GM23338 (cell line): ENCODE results near the gene SLC13A3. TPM values are rescaled to one million over a fixed set of nuclear protein-coding genes. Genes with fewer than 3 reads are reported as not detected.

Experiments used
- ATAC-seq: fragments of 200-7000 bp; cut with Tn5 transposase; 3 replicates; pipeline ENCODE4 v1.9.1; 2020
- DNase-seq: peaks from one replicate; pipeline ENCODE4 v3.0.0-alpha.2; 2015; ENCODE audit warnings: low spot score
- H2AFZ ChIP-seq: fragments of 200-600 bp; sonication (generic); 2 replicates; pipeline ENCODE4 v1.8.0; 2016; ENCODE audit warnings: antibody characterized with exemption, mild to moderate bottlenecking, moderate library complexity
- H3F3A ChIP-seq: fragments of 200-600 bp; sonication (generic); replicated peaks from 2 replicates; pipeline ENCODE4 v1.8.0; 2017; ENCODE audit warnings: antibody characterized with exemption, mixed run types, low read depth
- H3K27ac ChIP-seq: fragments of 200-600 bp; sonication (generic); 2 replicates; pipeline ENCODE4 v1.6.1; 2016; ENCODE audit warnings: low read depth
- H3K27me3 ChIP-seq: fragments of 200-600 bp; sonication (generic); 2 replicates; pipeline ENCODE4 v1.8.0; 2016; ENCODE audit warnings: mild to moderate bottlenecking, mixed run types, moderate library complexity; ENCODE audit not compliant: insufficient read depth
- H3K36me3 ChIP-seq: fragments of 200-600 bp; sonication (generic); 2 replicates; pipeline ENCODE4 v1.8.0; 2016; ENCODE audit warnings: mild to moderate bottlenecking; ENCODE audit not compliant: insufficient read depth
- H3K4me1 ChIP-seq: fragments of 200-600 bp; sonication (generic); 2 replicates; pipeline ENCODE4 v1.8.0; 2016; ENCODE audit warnings: mild to moderate bottlenecking, moderate library complexity; ENCODE audit not compliant: insufficient read depth
- H3K4me2 ChIP-seq: fragments of 200-600 bp; sonication (generic); 2 replicates; pipeline ENCODE4 v1.7.1; 2017; ENCODE audit warnings: mixed run types
- H3K4me3 ChIP-seq: fragments of 200-600 bp; sonication (generic); 2 replicates; pipeline ENCODE4 v1.6.1; 2016; ENCODE audit warnings: mixed run types
- H3K79me2 ChIP-seq: fragments of 200-600 bp; sonication (generic); replicated peaks from 2 replicates; pipeline ENCODE4 v1.8.0; 2017; ENCODE audit warnings: mild to moderate bottlenecking; ENCODE audit not compliant: insufficient read depth
- H3K9me2 ChIP-seq: fragments of 200-600 bp; sonication (generic); 2 replicates; pipeline ENCODE4 v1.8.0; 2017; ENCODE audit not compliant: insufficient read depth
- H4K20me1 ChIP-seq: fragments of 200-600 bp; sonication (generic); replicated peaks from 2 replicates; pipeline ENCODE4 v1.8.0; 2017; ENCODE audit warnings: mild to moderate bottlenecking; ENCODE audit not compliant: insufficient read depth
- H3K27ac Mint-ChIP-seq: 2 replicates; pipeline ENCODE4 v1.8.0; 2020; ENCODE audit warnings: inconsistent platforms, mild to moderate bottlenecking, moderate library complexity, mixed read lengths
- H3K27me3 Mint-ChIP-seq: 3 replicates; pipeline ENCODE4 v1.8.0; 2022; ENCODE audit warnings: low read depth, mild to moderate bottlenecking, moderate library complexity, mixed read lengths, inconsistent platforms; ENCODE audit not compliant: insufficient read depth, poor library complexity
- H3K36me3 Mint-ChIP-seq: 3 replicates; pipeline ENCODE4 v1.8.0; 2021; ENCODE audit warnings: low read depth, mild to moderate bottlenecking, inconsistent platforms, moderate library complexity, mixed read lengths
- H3K4me1 Mint-ChIP-seq: 3 replicates; pipeline ENCODE4 v1.8.0; 2020; ENCODE audit warnings: mild to moderate bottlenecking, inconsistent platforms, mixed read lengths
- H3K4me3 Mint-ChIP-seq: 3 replicates; pipeline ENCODE4 v1.8.0; 2021; ENCODE audit warnings: moderate library complexity, mild to moderate bottlenecking, inconsistent platforms, mixed read lengths
- H3K9me3 Mint-ChIP-seq: 3 replicates; pipeline ENCODE4 v1.8.0; 2020; ENCODE audit warnings: moderate library complexity, mild to moderate bottlenecking, inconsistent platforms, mixed read lengths
- CREB1 ChIP-seq: fragments of 250-450 bp; sonication (Bioruptor Pico); IDR thresholded peaks from 2 replicates; pipeline ENCODE4 v1.5.0; 2020; ENCODE audit warnings: low read depth, mild to moderate bottlenecking, moderate library complexity
- EZH2 ChIP-seq: fragments of 200-600 bp; sonication (generic); IDR thresholded peaks from one replicate; pipeline ENCODE4 v1.8.0; 2017; ENCODE audit warnings: antibody characterized with exemption, mild to moderate bottlenecking, low read depth; ENCODE audit not compliant: unreplicated experiment
- EZH2phosphoT487 ChIP-seq: fragments of 200-600 bp; sonication (generic); IDR thresholded peaks from one replicate; pipeline ENCODE4 v1.8.1; 2018; ENCODE audit warnings: antibody characterized with exemption; ENCODE audit not compliant: unreplicated experiment
- JUNB ChIP-seq: IDR thresholded peaks from one replicate; pipeline ENCODE4 v1.6.1; 2016; ENCODE audit warnings: antibody characterized with exemption; ENCODE audit not compliant: unreplicated experiment
- NANOG ChIP-seq: IDR thresholded peaks from 2 replicates; pipeline ENCODE4 v1.6.1; 2016; ENCODE audit warnings: antibody characterized with exemption, borderline replicate concordance
- POLR2AphosphoS5 ChIP-seq: IDR thresholded peaks from 2 replicates; pipeline ENCODE4 v1.6.1; 2016; ENCODE audit warnings: antibody characterized with exemption, low read depth
- STAT1 ChIP-seq: IDR thresholded peaks from one replicate; pipeline ENCODE4 v1.6.1; 2016; ENCODE audit warnings: antibody characterized with exemption; ENCODE audit not compliant: unreplicated experiment
- ZNF114 ChIP-seq: fragments of 250-450 bp; sonication (Bioruptor Pico); IDR thresholded peaks from 2 replicates; pipeline ENCODE4 v1.5.0; 2020; ENCODE audit warnings: mild to moderate bottlenecking, moderate library complexity
- ZNF331 ChIP-seq: fragments of 250-450 bp; sonication (Bioruptor Pico); IDR thresholded peaks from 2 replicates; pipeline ENCODE4 v1.5.0; 2020; ENCODE audit warnings: low read depth, mild to moderate bottlenecking, moderate library complexity
- polyA plus RNA-seq: library from polyadenylated mRNA; unstranded; fragments of >200 nt; fragmentation: Nextera tagmentation; extraction: Ambion mirVana; gene quantifications from 2 replicates; pipeline ENCODE4 v1.2.1, GENCODE V29; 2016
- total RNA-seq: library from RNA; depleted of rRNA; stranded (reverse); fragments of >200 nt; shearing (Covaris generic); gene quantifications from 2 replicates; pipeline ENCODE4 v1.2.3, GENCODE V29; 2014
- TF ChIP-seq, protein P1 (sequence below): IDR thresholded peaks from one replicate; pipeline ENCODE4 v1.6.1; 2018; ENCODE audit warnings: antibody characterized with exemption; ENCODE audit not compliant: unreplicated experiment
- TF ChIP-seq, protein P2 (sequence below): fragments of 250-450 bp; sonication (Bioruptor Pico); IDR thresholded peaks from 2 replicates; pipeline ENCODE4 v1.5.0; 2020; ENCODE audit warnings: mild to moderate bottlenecking, moderate library complexity
- TF ChIP-seq, protein P3 (sequence below), 2 experiments: fragments of 200-600 bp in 1 of 2; sonication (generic) in 1 of 2; conservative IDR thresholded peaks; 2 replicates each; pipeline versions ENCODE4 v1.5.1 to v1.6.1; 2016 to 2017; ENCODE audit warnings: antibody characterized with exemption in 2 of 2, low read depth in 2 of 2, mild to moderate bottlenecking in 2 of 2, moderate library complexity in 1 of 2
- TF ChIP-seq, protein P4 (sequence below): IDR thresholded peaks from 2 replicates; pipeline ENCODE4 v1.6.1; 2016; ENCODE audit warnings: antibody characterized with exemption

SLC13A3 gene
- total and polyA plus RNA-seq, 2 experiments from 2014 or later: 8.6 to 9.1 TPM

DNA sequence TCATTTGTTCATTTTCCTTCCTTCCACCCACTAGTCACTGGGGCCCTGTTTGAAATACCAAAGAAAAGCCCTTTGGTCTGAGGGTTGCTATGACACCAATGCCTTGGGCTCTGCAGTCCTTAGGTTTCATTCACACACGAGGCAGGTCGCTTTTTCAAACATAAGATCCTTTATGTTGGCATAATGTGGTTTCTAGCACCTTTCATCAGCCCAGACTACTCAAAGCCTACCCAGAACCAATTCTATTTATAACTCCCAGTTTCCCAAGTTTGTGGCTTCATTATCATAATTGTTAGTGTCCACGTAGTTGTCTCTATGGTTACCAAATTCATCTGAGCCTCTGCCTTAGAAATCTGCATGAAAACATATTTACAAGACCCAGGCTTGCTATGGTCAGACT is 44.6 kb upstream of the SLC13A3 start:
- no peak for ATAC-seq
- peaks cover 6% of the 10 kb centered on the region for H3K27me3 Mint-ChIP-seq
- DNase-seq: no peak
- H3K4me3 ChIP-seq: no peak overlapping the region
- H4K20me1 ChIP-seq: no peaks in the 10 kb centered on the region
- no peaks in the 10 kb centered on the region for H3K9me2 ChIP-seq
- H3F3A ChIP-seq: no peaks in the 10 kb centered on the region
- no peaks in the 10 kb centered on the region for H3K79me2 ChIP-seq
- no peaks in the 10 kb centered on the region; the same call in 2 of the 3 replicates for H3K36me3 Mint-ChIP-seq
- H3K27ac Mint-ChIP-seq: no peak overlapping the region
- H3K36me3 ChIP-seq: no peaks in the 10 kb centered on the region
- H3K4me1 ChIP-seq: no peaks in the 10 kb centered on the region
- peaks cover 12% of the 10 kb centered on the region; the same call in 2 of the 3 replicates for H3K4me1 Mint-ChIP-seq
- H3K4me3 Mint-ChIP-seq: no peak overlapping the region
- no peak overlapping the region for H3K27ac ChIP-seq
- no peaks in the 10 kb centered on the region for H3K27me3 ChIP-seq
- peak overlapping the region; percentile 16; the same call in 1 of the 2 replicates for H2AFZ ChIP-seq
- TF ChIP-seq STAT1 (no peak), EZH2phosphoT487 (no peak), EZH2 (no peak), CREB1 (no peak), ZNF114 (no peak), ZNF331 (CRISPR knock-in tag) (no peak), JUNB (no peak), NANOG (no peak), POLR2AphosphoS5 (no peak)
- TF ChIP-seq, protein P1, sequence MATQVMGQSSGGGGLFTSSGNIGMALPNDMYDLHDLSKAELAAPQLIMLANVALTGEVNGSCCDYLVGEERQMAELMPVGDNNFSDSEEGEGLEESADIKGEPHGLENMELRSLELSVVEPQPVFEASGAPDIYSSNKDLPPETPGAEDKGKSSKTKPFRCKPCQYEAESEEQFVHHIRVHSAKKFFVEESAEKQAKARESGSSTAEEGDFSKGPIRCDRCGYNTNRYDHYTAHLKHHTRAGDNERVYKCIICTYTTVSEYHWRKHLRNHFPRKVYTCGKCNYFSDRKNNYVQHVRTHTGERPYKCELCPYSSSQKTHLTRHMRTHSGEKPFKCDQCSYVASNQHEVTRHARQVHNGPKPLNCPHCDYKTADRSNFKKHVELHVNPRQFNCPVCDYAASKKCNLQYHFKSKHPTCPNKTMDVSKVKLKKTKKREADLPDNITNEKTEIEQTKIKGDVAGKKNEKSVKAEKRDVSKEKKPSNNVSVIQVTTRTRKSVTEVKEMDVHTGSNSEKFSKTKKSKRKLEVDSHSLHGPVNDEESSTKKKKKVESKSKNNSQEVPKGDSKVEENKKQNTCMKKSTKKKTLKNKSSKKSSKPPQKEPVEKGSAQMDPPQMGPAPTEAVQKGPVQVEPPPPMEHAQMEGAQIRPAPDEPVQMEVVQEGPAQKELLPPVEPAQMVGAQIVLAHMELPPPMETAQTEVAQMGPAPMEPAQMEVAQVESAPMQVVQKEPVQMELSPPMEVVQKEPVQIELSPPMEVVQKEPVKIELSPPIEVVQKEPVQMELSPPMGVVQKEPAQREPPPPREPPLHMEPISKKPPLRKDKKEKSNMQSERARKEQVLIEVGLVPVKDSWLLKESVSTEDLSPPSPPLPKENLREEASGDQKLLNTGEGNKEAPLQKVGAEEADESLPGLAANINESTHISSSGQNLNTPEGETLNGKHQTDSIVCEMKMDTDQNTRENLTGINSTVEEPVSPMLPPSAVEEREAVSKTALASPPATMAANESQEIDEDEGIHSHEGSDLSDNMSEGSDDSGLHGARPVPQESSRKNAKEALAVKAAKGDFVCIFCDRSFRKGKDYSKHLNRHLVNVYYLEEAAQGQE: no peak
- TF ChIP-seq, protein P2, sequence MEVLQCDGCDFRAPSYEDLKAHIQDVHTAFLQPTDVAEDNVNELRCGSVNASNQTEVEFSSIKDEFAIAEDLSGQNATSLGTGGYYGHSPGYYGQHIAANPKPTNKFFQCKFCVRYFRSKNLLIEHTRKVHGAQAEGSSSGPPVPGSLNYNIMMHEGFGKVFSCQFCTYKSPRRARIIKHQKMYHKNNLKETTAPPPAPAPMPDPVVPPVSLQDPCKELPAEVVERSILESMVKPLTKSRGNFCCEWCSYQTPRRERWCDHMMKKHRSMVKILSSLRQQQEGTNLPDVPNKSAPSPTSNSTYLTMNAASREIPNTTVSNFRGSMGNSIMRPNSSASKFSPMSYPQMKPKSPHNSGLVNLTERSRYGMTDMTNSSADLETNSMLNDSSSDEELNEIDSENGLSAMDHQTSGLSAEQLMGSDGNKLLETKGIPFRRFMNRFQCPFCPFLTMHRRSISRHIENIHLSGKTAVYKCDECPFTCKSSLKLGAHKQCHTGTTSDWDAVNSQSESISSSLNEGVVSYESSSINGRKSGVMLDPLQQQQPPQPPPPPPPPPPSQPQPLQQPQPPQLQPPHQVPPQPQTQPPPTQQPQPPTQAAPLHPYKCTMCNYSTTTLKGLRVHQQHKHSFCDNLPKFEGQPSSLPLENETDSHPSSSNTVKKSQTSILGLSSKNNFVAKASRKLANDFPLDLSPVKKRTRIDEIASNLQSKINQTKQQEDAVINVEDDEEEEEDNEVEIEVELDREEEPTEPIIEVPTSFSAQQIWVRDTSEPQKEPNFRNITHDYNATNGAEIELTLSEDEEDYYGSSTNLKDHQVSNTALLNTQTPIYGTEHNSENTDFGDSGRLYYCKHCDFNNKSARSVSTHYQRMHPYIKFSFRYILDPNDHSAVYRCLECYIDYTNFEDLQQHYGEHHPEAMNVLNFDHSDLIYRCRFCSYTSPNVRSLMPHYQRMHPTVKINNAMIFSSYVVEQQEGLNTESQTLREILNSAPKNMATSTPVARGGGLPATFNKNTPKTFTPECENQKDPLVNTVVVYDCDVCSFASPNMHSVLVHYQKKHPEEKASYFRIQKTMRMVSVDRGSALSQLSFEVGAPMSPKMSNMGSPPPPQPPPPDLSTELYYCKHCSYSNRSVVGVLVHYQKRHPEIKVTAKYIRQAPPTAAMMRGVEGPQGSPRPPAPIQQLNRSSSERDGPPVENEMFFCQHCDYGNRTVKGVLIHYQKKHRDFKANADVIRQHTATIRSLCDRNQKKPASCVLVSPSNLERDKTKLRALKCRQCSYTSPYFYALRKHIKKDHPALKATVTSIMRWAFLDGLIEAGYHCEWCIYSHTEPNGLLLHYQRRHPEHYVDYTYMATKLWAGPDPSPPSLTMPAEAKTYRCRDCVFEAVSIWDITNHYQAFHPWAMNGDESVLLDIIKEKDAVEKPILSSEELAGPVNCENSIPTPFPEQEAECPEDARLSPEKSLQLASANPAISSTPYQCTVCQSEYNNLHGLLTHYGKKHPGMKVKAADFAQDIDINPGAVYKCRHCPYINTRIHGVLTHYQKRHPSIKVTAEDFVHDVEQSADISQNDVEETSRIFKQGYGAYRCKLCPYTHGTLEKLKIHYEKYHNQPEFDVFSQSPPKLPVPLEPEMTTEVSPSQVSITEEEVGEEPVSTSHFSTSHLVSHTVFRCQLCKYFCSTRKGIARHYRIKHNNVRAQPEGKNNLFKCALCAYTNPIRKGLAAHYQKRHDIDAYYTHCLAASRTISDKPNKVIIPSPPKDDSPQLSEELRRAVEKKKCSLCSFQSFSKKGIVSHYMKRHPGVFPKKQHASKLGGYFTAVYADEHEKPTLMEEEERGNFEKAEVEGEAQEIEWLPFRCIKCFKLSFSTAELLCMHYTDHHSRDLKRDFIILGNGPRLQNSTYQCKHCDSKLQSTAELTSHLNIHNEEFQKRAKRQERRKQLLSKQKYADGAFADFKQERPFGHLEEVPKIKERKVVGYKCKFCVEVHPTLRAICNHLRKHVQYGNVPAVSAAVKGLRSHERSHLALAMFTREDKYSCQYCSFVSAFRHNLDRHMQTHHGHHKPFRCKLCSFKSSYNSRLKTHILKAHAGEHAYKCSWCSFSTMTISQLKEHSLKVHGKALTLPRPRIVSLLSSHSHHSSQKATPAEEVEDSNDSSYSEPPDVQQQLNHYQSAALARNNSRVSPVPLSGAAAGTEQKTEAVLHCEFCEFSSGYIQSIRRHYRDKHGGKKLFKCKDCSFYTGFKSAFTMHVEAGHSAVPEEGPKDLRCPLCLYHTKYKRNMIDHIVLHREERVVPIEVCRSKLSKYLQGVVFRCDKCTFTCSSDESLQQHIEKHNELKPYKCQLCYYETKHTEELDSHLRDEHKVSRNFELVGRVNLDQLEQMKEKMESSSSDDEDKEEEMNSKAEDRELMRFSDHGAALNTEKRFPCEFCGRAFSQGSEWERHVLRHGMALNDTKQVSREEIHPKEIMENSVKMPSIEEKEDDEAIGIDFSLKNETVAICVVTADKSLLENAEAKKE: no peak
- TF ChIP-seq, protein P3, sequence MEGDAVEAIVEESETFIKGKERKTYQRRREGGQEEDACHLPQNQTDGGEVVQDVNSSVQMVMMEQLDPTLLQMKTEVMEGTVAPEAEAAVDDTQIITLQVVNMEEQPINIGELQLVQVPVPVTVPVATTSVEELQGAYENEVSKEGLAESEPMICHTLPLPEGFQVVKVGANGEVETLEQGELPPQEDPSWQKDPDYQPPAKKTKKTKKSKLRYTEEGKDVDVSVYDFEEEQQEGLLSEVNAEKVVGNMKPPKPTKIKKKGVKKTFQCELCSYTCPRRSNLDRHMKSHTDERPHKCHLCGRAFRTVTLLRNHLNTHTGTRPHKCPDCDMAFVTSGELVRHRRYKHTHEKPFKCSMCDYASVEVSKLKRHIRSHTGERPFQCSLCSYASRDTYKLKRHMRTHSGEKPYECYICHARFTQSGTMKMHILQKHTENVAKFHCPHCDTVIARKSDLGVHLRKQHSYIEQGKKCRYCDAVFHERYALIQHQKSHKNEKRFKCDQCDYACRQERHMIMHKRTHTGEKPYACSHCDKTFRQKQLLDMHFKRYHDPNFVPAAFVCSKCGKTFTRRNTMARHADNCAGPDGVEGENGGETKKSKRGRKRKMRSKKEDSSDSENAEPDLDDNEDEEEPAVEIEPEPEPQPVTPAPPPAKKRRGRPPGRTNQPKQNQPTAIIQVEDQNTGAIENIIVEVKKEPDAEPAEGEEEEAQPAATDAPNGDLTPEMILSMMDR (conservative IDR thresholded peaks at IDR 0.05; ENCODE audit: low read depth in 2 of 2): no peak
- TF ChIP-seq, protein P4, sequence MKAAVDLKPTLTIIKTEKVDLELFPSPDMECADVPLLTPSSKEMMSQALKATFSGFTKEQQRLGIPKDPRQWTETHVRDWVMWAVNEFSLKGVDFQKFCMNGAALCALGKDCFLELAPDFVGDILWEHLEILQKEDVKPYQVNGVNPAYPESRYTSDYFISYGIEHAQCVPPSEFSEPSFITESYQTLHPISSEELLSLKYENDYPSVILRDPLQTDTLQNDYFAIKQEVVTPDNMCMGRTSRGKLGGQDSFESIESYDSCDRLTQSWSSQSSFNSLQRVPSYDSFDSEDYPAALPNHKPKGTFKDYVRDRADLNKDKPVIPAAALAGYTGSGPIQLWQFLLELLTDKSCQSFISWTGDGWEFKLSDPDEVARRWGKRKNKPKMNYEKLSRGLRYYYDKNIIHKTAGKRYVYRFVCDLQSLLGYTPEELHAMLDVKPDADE: no peak
- peaks cover 3% of the 10 kb centered on the region; the same call in 2 of the 3 replicates for H3K9me3 Mint-ChIP-seq
- H3K4me2 ChIP-seq: no peak overlapping the region
